Measurements from ENCODE around the gene XBP1. TPM values are rescaled to one million over a fixed set of nuclear protein-coding genes. Genes with fewer than 3 reads are reported as not detected.

XBP1 gene
- total and polyA plus RNA-seq, 8 donors = 134 to 612 (median 259) TPM

GRCh38 chr22:28779833-28780232, 20.5 kb downstream of the XBP1 start:
- Histone ChIP-seq H3K36me3 (peaks cover 36 to 95% (median 79%) of the 10 kb centered on the region in 4 donors), H3K9me3 (no peaks in the 10 kb centered on the region), H3K27me3 (no peaks in the 10 kb centered on the region), H3K4me1 (peaks cover 27 to 77% (median 55%) of the 10 kb centered on the region in 4 donors), H3K4me3 (no peak overlapping the region), H3K27ac (no peak overlapping the region)
- intact Hi-C loops (cut with DNase I; ENCODE audit: low total_unique reads) = no loop called here
- DNase-seq = no peak
- TF ChIP-seq EP300 (IDR thresholded peaks at IDR 0.05) (no peak), CTCF (IDR thresholded peaks at IDR 0.05) (no peak), POLR2A (IDR thresholded peaks at IDR 0.05) (no peak), POLR2AphosphoS5 (IDR thresholded peaks at IDR 0.05) (no peak)
- WGBS, 5 donors = 79 to 87% (median 83%) methylated on average over 5 of the region's 5 CpGs

GRCh38 chr22:28774378-28774777, 26.0 kb downstream of the XBP1 start:
- peak overlapping the region in 2 of 5 donors; percentile 97 to 98 for H3K27ac ChIP-seq
- 62 to 100% (median 83%) methylated on average over 1 of the region's 1 CpG for WGBS, 5 donors
- peaks cover 8 to 71% (median 45%) of the 10 kb centered on the region in 4 donors for H3K4me1 ChIP-seq
- no peak for DNase-seq
- intact Hi-C loops (cut with DNase I; ENCODE audit: low total_unique reads) = no loop called here
- no peaks in the 10 kb centered on the region for H3K27me3 ChIP-seq
- H3K36me3 ChIP-seq = peaks cover 0 to 48% (median 36%) of the 10 kb centered on the region in 4 donors
- H3K4me3 ChIP-seq = peak overlapping the region in 2 of 4 donors; percentile 73 to 77
- H3K9me3 ChIP-seq = no peaks in the 10 kb centered on the region
- TF ChIP-seq POLR2AphosphoS5 (IDR thresholded peaks at IDR 0.05) (no peak), CTCF (IDR thresholded peaks at IDR 0.05) (no peak), POLR2A (IDR thresholded peaks at IDR 0.05) (no peak), EP300 (IDR thresholded peaks at IDR 0.05) (no peak)

- Histone ChIP-seq H3K27me3 (no peaks in the 10 kb centered on the region), H3K4me3 (peak overlapping the region; percentile 73 to 93 (median 79)), H3K36me3 (peaks cover 0 to 39% (median 36%) of the 10 kb centered on the region in 4 donors), H3K27ac (peak overlapping the region; percentile 96 to 100 (median 98)), H3K4me1 (peaks cover 0 to 62% (median 40%) of the 10 kb centered on the region in 4 donors), H3K9me3 (no peaks in the 10 kb centered on the region)
- intact Hi-C loops (cut with DNase I; ENCODE audit: low total_unique reads) = no loop called here
- WGBS, 5 donors = 0 to 2% (median 0%) methylated on average over 10 of the region's 10 CpGs
- TF ChIP-seq POLR2AphosphoS5 (IDR thresholded peaks at IDR 0.05) (no peak), POLR2A (IDR thresholded peaks at IDR 0.05) (no peak), CTCF (IDR thresholded peaks at IDR 0.05) (no peak), EP300 (IDR thresholded peaks at IDR 0.05) (no peak)
- DNase-seq = no peak
Observed at GRCh38 chr22:28773461-28773867, 26.9 kb downstream of the XBP1 start.

GRCh38 chr22:28772633-28773460, 27.5 kb downstream of the XBP1 start, which contains the start of gene CCDC117:
Gene CCDC117 (plus strand): TSS chr22:28772695. CDS start chr22:28772850, 155 bp downstream.
- Histone ChIP-seq H3K9me3 (no peaks in the 10 kb centered on the region), H3K36me3 (peaks cover 0 to 34% (median 30%) of the 10 kb centered on the region in 4 donors), H3K27ac (peak within 1 kb of the TSS; percentile 96 to 100 (median 98)), H3K27me3 (no peaks in the 10 kb centered on the region), H3K4me3 (peak within 1 kb of the TSS; percentile 73 to 93 (median 79)), H3K4me1 (peaks cover 0 to 55% (median 38%) of the 10 kb centered on the region in 4 donors)
- intact Hi-C loops (cut with DNase I; ENCODE audit: low total_unique reads) = no loop called here
- WGBS, 5 donors = 0 to 1% (median 0%) methylated on average over 17 to 92 of the region's 92 CpGs
- TF ChIP-seq CTCF (IDR thresholded peaks at IDR 0.05) (peak in 1 of 7 experiments; percentile 35), POLR2AphosphoS5 (IDR thresholded peaks at IDR 0.05) (peak; percentile 90 to 95 (median 94)), POLR2A (IDR thresholded peaks at IDR 0.05) (no peak), EP300 (IDR thresholded peaks at IDR 0.05) (no peak)
- peak; percentile 94 to 99 for DNase-seq
